GM21619 (cell line): ENCODE measurements around the gene PAFAH1B1.
"Not testable (repeated sequence)": the region's sequence is repeated elsewhere in the genome, so short reads cannot be mapped to it uniquely, and the experiment has no call there.

Experiments
- ATAC-seq: cut with Tn5 transposase; IDR thresholded peaks from one replicate; pipeline ENCODE4 v1.9.1; 2021; ENCODE audit not compliant: unreplicated experiment

The PAFAH1B1 gene

DNA sequence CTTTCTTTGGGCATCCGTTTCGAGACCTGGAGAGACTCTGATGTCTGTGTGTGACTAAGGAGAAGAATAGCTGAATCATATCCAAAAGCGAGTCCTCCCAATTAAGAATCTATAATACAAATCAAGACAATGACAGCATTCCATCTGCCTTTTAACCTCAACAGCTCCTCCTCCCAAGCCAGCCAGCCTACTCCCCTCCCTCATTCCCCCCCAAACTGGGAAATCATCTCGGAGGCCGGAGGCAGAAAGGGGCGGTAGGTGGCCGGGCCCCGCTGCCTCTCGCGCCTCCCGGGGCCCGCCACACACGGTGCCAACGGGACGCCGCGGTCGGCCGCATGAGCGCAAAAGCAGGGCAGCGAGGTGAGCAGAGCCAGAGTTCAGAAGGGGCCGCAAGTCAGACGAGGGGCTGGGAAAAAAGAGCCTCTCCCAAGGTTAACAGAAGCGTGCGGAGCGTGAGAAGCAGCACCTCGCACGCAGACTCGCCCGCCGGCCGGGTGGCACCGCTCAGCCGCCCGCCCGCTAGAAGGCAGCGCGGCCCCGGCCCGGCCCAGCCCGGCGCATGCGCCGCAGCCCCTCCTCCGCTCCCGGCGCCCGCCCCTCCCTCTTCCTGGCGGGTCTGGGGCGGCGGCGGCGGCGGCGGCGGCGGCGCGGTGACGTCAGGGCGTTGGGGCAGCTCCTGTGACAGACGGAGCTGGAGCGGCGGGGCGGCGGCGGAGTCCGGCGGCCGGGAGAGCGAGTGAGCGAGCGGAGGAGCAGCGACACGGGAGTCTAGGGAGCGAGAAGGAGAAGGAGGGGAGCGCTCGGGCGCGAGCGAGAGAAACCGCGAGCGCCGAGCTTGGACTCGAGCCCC is at the start of gene PAFAH1B1:
Gene PAFAH1B1, plus strand, starts transcription at position 684 of the 850 bp plus-strand sequence. CDS start 44,635 bp downstream, outside the sequence.
- ATAC-seq: peak; percentile 59

DNA sequence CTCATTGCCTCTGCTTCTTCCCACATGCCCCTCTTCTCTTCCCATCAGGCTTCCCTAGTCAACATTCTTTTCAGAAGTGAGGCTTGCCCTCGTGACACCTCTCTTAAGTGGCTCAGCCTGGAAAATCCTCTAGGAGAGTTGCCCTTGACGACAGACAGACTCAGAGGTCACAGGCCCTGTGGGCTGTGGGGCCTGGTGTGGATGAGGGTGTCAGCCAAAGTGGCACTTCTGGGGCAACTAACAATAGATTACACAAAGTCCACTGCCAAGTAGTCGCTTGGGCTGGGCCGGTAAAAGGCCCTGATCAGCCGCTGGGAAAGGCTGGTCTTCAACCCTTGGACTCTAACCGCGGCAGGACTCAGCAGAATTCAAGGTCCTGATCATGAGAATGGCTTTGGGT is 48.1 kb upstream of the PAFAH1B1 start:
- ATAC-seq: no peak

DNA sequence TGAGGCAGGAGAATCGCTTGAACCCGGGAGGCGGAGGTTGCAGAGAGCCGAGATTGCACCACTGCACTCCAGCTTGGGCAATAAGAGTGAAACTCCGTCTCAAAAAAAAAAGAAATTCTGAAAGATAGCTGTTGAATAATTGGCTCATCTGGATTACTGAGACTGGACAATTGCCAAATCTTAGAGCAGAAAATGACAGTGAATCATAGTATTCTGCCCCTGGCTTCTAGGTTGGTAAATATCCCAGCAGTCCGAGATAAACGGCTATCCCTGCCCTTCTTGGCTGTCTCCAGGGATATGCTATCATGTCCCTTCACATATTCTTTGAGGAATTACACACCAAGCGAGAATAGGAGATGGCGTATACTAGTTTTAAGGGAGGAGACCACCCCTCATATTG is 46.3 kb upstream of the PAFAH1B1 start:
- ATAC-seq: no peak

DNA sequence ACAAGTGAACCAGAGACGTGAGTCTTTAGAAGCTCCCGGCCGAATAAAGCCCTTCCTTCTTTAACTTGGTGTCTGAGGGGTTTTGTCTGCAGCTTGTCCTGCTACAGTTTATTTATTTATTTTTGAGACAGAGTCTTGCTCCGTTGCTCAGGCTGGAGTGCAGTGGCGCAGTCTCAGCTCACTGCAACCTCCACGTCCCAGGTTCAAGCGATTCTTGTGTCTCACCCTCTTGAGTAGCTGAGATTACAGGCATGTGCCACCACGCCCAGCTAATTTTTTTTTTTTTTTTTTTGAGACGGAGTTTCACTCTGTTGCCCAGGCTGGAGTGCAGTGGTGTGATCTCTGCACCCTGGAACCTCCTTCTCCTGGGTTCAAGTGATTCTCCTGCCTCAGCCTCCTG is 45.4 kb upstream of the PAFAH1B1 start:
- ATAC-seq: not testable (repeated sequence)

DNA sequence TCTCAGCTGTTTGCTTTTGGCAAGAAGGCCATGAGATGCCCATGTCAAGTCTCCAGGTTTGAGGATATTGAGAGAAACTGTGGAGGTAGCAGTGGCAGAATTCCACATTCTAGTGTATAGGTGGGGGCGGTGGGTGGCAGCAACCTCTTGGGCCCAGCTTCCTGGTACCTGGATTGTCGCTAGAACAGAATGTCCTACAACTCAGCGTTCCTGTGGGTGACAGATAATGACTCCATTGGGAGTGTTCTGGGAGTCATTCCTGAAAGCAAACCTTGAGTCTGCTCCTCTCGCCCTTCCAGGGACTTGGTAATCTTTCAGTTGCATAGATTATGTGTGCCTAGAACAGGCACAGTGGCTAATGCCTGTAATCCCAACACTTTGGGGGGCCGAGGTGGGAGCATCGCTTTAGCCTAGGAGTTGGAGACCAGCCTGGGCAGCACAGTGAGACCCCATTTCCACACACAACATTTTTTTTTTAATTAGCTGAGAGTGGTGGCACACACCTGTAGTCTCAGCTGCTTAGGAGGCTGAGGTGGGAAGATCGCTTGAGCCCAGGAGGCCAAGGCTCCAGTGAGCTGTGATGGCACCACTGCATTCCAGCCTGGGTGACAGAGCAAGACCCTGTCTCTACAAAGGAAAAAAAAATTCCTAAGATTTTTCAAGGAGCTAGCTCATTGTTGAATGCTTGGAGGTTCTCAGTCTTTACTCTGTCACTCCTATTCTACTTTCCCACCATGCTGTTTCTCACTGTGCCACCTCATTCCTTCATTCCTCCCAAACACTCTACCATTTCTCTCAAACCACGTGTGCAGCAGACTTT is 43.9 kb upstream of the PAFAH1B1 start:
- no peak for ATAC-seq

DNA sequence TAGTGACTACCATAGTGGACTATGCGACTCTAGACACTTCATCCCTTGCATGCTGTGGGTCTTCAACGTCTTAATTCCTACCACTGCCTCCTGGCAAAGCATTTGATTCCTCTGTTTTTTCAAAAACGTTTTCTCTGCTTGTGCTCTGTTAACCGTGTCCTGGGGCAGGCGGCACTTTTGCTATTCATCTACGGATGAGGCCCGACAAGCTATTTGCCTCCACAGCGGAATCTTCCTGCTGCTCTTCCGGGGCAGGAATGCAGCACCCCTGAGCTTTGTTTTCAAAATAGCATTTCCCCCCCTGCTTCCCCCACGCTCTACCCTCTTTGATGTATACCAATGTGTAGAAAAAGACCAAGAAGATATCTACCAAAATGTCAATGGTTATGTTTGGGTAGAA is 42.0 kb upstream of the PAFAH1B1 start:
- ATAC-seq: no peak

DNA sequence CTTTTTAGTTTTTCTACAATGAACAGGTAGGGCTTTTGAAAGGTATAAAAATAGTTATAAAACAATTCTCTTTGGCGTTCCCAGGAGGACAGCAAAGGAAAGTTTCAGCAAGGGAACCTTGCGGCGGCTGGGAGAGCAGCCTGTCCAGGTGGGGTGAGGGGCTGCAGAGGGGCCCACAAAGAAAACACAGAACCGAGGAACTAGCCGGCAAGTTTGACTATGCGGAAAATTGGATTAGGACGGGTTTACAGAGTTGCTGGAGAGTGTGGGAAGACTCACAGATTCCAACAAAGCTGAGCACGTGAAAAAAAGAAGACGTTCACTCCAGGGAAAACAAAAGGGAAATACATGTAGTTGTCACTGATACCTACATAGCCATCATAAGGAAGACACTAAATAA is 41.5 kb upstream of the PAFAH1B1 start:
- ATAC-seq: no peak

DNA sequence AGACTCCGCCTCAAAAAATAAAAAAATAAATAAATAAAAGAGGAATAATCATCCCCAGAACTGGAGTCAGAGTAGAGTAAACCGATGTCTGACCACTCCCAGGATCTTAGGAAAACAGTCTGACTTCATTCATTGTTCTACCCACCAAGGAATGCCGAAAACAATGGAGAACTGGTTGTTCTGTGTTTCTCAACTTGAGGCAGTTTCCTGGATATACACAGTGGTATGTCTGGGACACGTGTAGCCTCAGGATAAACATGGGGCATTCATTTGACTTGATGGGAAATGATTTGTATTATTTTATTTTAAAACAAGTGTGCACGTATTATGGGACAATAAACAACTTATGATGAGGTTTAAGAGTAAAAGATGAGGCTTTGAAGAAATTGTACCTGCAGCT is 32.8 kb upstream of the PAFAH1B1 start:
- no peak for ATAC-seq

DNA sequence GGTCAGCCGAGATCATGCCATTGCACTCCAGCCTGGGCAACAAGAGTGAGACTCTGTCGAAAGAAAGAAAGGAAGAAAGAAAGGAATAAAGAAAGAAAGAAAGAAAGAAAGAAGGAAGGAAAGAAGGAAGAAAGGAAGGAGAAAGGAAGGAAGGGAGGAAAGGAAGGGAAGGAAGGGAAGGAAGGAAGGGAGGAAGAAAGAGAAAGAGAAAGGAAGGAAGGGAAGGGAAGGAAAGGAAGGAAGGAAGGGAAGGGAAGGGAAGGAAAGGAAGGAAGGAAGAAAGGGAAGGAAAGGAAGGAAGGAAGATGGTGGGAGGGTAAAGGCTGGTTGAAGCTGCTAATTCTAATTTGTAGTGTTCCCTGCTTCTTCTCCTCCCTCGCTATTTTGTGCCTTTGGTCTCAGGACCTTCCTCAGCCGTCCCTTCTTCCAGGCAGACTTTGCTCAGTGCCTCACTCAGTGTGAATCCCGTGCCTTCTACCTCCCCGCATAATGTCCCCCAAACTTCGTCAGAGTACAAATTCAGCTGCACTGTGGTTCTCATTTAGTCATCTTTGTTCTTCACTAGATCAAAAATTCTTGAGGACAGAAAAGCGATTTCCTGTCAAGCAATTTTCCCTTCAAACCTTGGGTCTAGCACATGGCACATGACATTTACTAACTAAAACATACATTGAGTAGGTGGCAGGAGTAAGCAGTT is 31.1 kb upstream of the PAFAH1B1 start:
- ATAC-seq: no peak

DNA sequence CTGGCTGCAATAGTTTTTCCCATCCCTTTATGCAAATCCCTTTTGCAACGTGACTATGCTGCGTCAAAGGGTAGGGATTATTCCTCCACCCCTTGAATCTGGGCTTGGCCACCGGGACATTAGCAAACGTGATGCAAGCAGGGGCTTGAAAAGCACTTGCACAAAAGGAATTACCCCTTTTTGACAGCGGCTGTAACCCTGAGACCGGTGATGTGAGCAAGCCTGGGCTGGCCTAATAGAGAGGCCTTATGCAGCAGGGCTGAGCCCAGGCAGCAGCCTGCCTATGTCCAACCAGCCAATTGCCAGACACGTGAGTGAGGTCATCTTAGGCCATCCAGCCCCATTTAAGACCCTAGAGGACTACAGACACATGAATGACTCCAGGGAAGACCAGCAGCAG is 30.4 kb upstream of the PAFAH1B1 start:
- ATAC-seq: no peak

DNA sequence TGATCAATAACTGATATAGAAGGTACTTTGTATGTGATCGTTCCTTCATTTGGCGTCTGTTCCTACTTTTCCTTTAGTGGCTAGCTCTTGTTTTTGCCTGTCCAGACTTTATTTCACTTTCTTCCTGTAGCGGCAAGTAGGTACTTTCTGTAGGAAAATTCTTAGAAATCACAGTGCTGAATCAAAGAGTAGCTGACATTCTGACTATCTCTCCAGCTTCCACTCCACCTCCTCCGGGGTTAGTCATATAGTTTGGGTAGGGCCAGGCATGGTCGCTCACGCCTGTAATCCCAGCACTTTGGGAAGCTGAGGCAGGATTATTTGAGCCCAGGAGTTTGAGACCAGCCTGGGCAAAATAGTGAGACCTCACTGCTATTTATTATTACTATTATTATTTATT is 29.9 kb upstream of the PAFAH1B1 start:
- no peak for ATAC-seq

DNA sequence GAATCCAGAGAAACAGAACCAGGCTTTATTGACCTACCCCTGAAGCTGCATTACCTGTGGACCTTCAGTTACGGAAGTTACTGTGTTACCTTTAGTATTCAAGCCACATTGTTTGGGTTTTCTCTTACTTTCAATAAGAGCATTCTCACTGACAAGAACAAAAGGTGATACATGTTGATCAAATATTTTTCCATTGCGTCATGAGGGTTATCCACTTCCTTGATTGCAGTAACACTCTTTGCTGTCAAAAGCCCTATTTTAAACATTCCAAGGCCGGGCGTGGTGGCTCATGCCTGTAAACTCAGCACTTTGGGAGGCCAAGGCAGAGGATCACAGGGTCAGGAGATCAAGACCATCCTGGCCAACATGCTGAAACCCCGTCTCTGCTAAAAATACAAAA is 28.6 kb upstream of the PAFAH1B1 start:
- no peak for ATAC-seq

DNA sequence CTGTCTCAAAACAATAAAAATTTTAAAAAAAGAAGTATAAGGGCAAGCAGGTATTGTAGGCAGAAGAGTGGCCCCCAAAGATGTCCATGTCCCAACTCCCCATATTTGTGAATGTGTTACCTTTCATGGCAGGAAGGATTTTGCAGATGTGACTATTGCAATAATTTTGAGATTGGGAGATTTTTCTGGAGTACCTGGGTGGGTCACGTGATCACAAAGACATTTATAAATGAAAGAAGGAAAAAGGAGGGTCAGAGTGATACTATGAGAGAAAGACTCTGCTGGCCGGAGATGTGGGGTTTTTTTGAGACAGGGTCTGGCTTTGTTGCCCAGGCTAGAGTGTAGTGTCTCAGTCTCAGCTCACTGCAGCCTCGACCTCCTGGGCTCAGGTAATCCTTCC is 27.4 kb upstream of the PAFAH1B1 start:
- ATAC-seq: no peak

DNA sequence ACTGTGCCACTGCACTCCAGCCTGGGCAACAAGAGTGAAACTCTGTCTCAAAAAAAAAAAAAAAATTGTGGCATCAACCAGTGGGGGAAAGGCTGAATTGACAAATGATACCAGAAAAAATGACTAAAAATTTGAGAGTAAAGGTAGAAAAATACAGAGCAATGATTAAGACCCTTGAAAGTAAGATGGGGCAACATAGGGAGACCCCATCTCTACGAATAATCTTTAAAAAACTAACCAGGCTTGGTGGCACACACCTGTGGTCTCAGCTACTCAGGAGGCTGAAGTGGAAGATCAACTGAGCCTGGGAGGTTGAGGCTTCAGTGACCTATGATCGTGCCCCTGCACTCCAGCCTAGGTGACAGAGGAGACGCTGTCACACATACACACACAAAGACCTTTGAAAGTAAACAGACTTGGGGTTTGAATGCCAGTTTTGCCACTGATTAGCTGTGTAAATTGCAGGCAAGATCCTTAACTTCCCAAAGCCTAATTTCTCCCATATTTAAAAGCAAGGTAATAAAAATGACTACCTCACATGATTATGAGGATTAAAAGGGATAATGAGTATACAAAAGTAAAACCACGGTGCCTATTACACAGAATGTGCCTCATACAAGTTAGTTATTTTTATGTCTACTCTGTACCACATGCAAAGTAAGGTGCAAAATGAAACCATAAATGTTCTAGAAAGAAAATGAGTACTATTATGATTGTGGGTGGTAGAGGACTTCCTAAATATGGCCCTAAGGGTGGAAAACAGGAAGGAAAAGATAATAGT is 21.7 kb upstream of the PAFAH1B1 start:
- peak; percentile 86 for ATAC-seq

DNA sequence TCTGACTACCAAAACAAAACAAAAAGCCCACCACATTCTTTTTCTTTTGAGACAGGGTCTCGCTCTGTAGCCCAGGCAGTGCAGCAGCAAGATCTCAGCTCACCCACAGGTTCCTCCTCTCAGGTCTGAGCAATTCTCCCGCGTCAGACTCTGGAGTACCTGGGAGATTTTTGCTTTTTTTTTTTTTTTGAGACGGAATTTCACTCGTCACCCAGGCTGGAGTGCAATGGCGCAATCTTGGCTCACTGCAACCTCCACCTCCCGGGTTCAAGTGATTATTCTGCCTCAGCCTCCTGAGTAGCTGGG is 21.2 kb upstream of the PAFAH1B1 start:
- not testable (repeated sequence) for ATAC-seq

DNA sequence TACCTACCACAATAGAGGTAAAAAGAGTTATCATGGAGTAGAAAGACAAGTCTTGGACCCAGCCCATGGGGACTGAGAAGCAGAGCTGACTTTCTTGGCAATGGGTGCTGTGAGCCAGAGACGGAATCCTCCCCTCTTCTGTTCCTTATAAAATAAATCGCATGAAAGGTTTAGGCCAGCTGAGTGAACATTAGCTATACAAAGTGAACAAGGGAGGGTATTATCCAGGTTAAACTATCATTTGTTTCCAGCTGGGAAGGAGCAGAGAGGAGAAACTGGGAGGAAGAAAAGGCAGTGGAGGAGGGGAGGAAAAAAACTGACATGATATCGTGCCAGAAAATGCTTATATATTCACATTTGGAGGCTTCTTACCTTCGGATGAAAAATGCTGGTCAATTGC is 13.3 kb upstream of the PAFAH1B1 start:
- ATAC-seq: no peak

DNA sequence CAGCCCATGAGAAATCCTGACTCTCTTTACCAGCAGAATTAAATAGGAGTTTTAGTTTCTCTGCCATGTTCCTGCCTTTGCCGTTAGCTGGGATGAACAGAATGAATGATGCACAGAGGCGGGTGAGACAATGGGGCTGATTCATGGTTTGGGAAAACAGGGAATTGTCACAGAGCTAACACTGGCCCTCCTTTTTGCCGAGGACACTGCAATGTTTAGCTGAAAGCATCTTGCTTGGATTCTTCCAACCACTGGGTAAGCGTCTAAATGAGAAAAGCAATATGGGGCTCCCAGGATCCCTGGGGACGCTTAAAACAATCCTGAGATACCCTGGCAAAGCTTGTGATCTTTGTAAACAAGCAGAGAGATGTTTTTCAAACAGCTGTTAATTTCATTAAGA is 12.8 kb upstream of the PAFAH1B1 start:
- ATAC-seq: no peak

DNA sequence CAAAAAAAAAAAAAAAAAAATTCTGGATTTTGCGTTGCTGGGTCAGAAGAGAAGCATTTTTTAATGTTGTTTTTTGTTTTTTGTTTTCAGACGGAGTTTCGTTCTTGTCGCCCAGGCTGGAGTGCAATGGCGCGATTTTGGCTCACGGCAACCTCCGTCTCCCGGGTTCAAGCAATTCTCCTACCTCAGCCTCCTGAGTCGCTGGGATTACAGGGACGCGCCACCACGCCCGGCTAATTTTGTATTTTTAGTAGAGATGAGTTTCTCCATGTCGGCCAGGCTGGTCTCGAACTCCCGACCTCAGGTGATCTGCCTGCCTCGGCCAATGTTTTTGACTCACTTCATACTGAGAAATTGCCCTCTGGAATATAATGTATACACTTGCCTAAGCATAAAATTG is 11.0 kb upstream of the PAFAH1B1 start:
- no peak for ATAC-seq

DNA sequence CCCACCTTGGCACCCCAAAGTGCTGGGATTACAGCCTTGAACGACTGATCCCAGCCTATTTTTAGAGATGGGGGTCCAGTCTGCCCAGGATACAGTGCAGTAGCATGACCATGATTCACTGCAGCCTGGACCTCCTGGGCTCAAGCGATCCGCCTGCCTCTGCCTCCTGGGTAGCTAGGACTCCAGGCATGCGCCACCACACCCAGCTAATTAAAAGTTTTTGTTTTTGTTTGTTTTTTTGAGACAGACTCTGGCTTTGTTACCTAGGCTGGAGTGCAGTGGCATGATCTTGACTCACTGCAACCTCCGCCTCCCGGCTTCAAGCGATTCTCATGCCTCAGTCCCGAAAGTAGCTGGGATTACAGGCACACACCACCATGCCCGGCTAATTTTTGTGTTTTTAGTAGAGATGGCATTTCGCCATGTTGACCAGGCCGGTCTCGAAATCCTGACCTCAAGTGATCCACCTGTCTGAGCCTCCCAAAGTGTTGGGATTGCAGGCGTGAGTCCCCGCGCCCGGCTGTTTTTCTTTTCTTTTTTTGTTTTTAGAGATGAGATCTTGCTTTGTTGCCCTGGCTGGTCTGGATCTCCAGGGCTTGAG is 2.3 kb upstream of the PAFAH1B1 start:
- no peak for ATAC-seq
